Measurements from ENCODE around the gene TTN. TPM values are rescaled to one million over a fixed set of nuclear protein-coding genes. Genes with fewer than 3 reads are reported as not detected.

The TTN gene
- total RNA-seq, 1 donor from 2014 or later: 0.50 TPM

- no peak overlapping the region for H2AFZ ChIP-seq (ENCODE audit: low read depth, low read length)
- Mint-ChIP-seq H3K4me3 (ENCODE audit: unreplicated experiment) (no peak overlapping the region), H3K27ac (ENCODE audit: unreplicated experiment) (no peak overlapping the region), H3K27me3 (ENCODE audit: low read depth, unreplicated experiment) (no peaks in the 10 kb centered on the region), H3K4me1 (ENCODE audit: low read depth, unreplicated experiment) (no peaks in the 10 kb centered on the region), H3K9me3 (ENCODE audit: unreplicated experiment) (no peaks in the 10 kb centered on the region), H3K36me3 (ENCODE audit: low read depth, unreplicated experiment) (peaks cover 6% of the 10 kb centered on the region)
- H3K9ac ChIP-seq (ENCODE audit: low read length): no peak overlapping the region
- H3K9me3 ChIP-seq (ENCODE audit: insufficient read depth, low read depth, low read length): no peaks in the 10 kb centered on the region
- FAIRE-seq: no peak
- no peaks in the 10 kb centered on the region for H3K27me3 ChIP-seq (ENCODE audit: insufficient read depth, low read length)
- no peak overlapping the region for H3K27ac ChIP-seq (ENCODE audit: low read depth, low read length)
- no peaks in the 10 kb centered on the region for H3K4me1 ChIP-seq (ENCODE audit: insufficient read depth, low read length)
- H4K20me1 ChIP-seq (ENCODE audit: insufficient read depth, low read length): no peaks in the 10 kb centered on the region
- no peak overlapping the region for H3K4me2 ChIP-seq (ENCODE audit: low read length)
- no peaks in the 10 kb centered on the region for H3K79me2 ChIP-seq (ENCODE audit: insufficient read depth, low read length)
- H3K36me3 ChIP-seq (ENCODE audit: insufficient read depth, low read length): peaks cover 21% of the 10 kb centered on the region
- no peak for DNase-seq (ENCODE audit: low read depth)
- TF ChIP-seq EZH2 (IDR thresholded peaks at IDR 0.05; ENCODE audit: insufficient read depth, low read length): no peak
- TF ChIP-seq CTCF (IDR thresholded peaks at IDR 0.05; ENCODE audit: insufficient read depth, low read depth, low read length): no peak
- H3K4me3 ChIP-seq (ENCODE audit: insufficient read depth, low read depth, low read length): no peak overlapping the region
These were observed 301.1 kb downstream of the TTN start for GRCh38 chr2:178506101-178506500.

- H3K27ac ChIP-seq (ENCODE audit: low read depth, low read length): no peak overlapping the region
- peaks cover 2% of the 10 kb centered on the region for H3K4me1 Mint-ChIP-seq (ENCODE audit: low read depth, unreplicated experiment)
- peaks cover 6% of the 10 kb centered on the region for H3K36me3 Mint-ChIP-seq (ENCODE audit: low read depth, unreplicated experiment)
- H3K27ac Mint-ChIP-seq (ENCODE audit: unreplicated experiment): no peak overlapping the region
- H3K9ac ChIP-seq (ENCODE audit: low read length): no peak overlapping the region
- H3K27me3 ChIP-seq (ENCODE audit: insufficient read depth, low read length): no peaks in the 10 kb centered on the region
- no peak overlapping the region for H3K4me3 Mint-ChIP-seq (ENCODE audit: unreplicated experiment)
- H3K36me3 ChIP-seq (ENCODE audit: insufficient read depth, low read length): peaks cover 40% of the 10 kb centered on the region
- TF ChIP-seq EZH2 (IDR thresholded peaks at IDR 0.05; ENCODE audit: insufficient read depth, low read length): no peak
- TF ChIP-seq CTCF (IDR thresholded peaks at IDR 0.05; ENCODE audit: insufficient read depth, low read depth, low read length): no peak
- no peaks in the 10 kb centered on the region for H3K9me3 ChIP-seq (ENCODE audit: insufficient read depth, low read depth, low read length)
- H3K9me3 Mint-ChIP-seq (ENCODE audit: unreplicated experiment): no peaks in the 10 kb centered on the region
- H4K20me1 ChIP-seq (ENCODE audit: insufficient read depth, low read length): no peaks in the 10 kb centered on the region
- no peak overlapping the region for H2AFZ ChIP-seq (ENCODE audit: low read depth, low read length)
- H3K79me2 ChIP-seq (ENCODE audit: insufficient read depth, low read length): no peaks in the 10 kb centered on the region
- no peaks in the 10 kb centered on the region for H3K27me3 Mint-ChIP-seq (ENCODE audit: low read depth, unreplicated experiment)
- DNase-seq (ENCODE audit: low read depth) (no peak), FAIRE-seq (no peak)
- no peak overlapping the region for H3K4me3 ChIP-seq (ENCODE audit: insufficient read depth, low read depth, low read length)
- H3K4me1 ChIP-seq (ENCODE audit: insufficient read depth, low read length): no peaks in the 10 kb centered on the region
- H3K4me2 ChIP-seq (ENCODE audit: low read length): no peak overlapping the region
These were observed 304.5 kb downstream of the TTN start for GRCh38 chr2:178502751-178503150.

GRCh38 chr2:178499640-178500039 lies 307.6 kb downstream of the TTN start:
- DNase-seq (ENCODE audit: low read depth) (no peak), FAIRE-seq (no peak)
- peaks cover 49% of the 10 kb centered on the region for H3K36me3 ChIP-seq (ENCODE audit: insufficient read depth, low read length)

More at GRCh38 chr2:178499640-178500039, 307.6 kb downstream of the TTN start:
- Histone ChIP-seq H3K79me2 (ENCODE audit: insufficient read depth, low read length) (no peaks in the 10 kb centered on the region), H3K27ac (ENCODE audit: low read depth, low read length) (no peak overlapping the region), H3K4me1 (ENCODE audit: insufficient read depth, low read length) (no peaks in the 10 kb centered on the region), H3K27me3 (ENCODE audit: insufficient read depth, low read length) (no peaks in the 10 kb centered on the region), H3K4me2 (ENCODE audit: low read length) (no peak overlapping the region), H4K20me1 (ENCODE audit: insufficient read depth, low read length) (no peaks in the 10 kb centered on the region), H3K9me3 (ENCODE audit: insufficient read depth, low read depth, low read length) (no peaks in the 10 kb centered on the region), H3K9ac (ENCODE audit: low read length) (no peak overlapping the region), H3K4me3 (ENCODE audit: insufficient read depth, low read depth, low read length) (no peak overlapping the region), H2AFZ (ENCODE audit: low read depth, low read length) (no peak overlapping the region)
- Mint-ChIP-seq H3K9me3 (ENCODE audit: unreplicated experiment) (no peaks in the 10 kb centered on the region), H3K27me3 (ENCODE audit: low read depth, unreplicated experiment) (no peaks in the 10 kb centered on the region), H3K4me1 (ENCODE audit: low read depth, unreplicated experiment) (peaks cover 2% of the 10 kb centered on the region), H3K36me3 (ENCODE audit: low read depth, unreplicated experiment) (peaks cover 7% of the 10 kb centered on the region), H3K27ac (ENCODE audit: unreplicated experiment) (no peak overlapping the region), H3K4me3 (ENCODE audit: unreplicated experiment) (no peak overlapping the region)
- TF ChIP-seq EZH2 (IDR thresholded peaks at IDR 0.05; ENCODE audit: insufficient read depth, low read length): no peak
- no peak for TF ChIP-seq CTCF (IDR thresholded peaks at IDR 0.05; ENCODE audit: insufficient read depth, low read depth, low read length)
